Fibroblast of the aortic adventitia (primary cell): Measurements from ENCODE around the gene AARSD1. TPM values are rescaled to one million over a fixed set of nuclear protein-coding genes. Genes with fewer than 3 reads are reported as not detected.
"Not testable (repeated sequence)": the region's sequence is repeated elsewhere in the genome, so short reads cannot be mapped to it uniquely, and the experiment has no call there.

Source experiments
- DNase-seq: peaks from one replicate; pipeline ENCODE4 v3.0.0-alpha.2; 2010; ENCODE audit warnings: low read depth
- H3K4me3 ChIP-seq: 2 replicates; pipeline ENCODE4 v1.5.1; 2011; ENCODE audit warnings: low read depth, mild to moderate bottlenecking, control low read depth, low read length, moderate library complexity
- CTCF ChIP-seq: IDR thresholded peaks from 2 replicates; pipeline ENCODE4 v1.5.1; 2011; ENCODE audit warnings: mild to moderate bottlenecking, low read length, control low read depth, inconsistent platforms; ENCODE audit not compliant: insufficient read depth
- total RNA-seq: library from RNA; depleted of rRNA; stranded (reverse); fragments of >200 nt; gene quantifications from 2 replicates; pipeline ENCODE4 v1.2.3, GENCODE V29; 2012; ENCODE audit warnings: low replicate concordance

The AARSD1 gene
- total RNA-seq, 1 donor = 18.9 TPM

GRCh38 chr17:42918902-42919521, 45.2 kb downstream of the AARSD1 start:
- DNase-seq = no peak
- H3K4me3 ChIP-seq = no peak overlapping the region
- TF ChIP-seq CTCF = no peak

- no peak overlapping the region for H3K4me3 ChIP-seq
- no peak for TF ChIP-seq CTCF
- DNase-seq = no peak
Measured at GRCh38 chr17:42917236-42917603, 47.0 kb downstream of the AARSD1 start.

GRCh38 chr17:42916388-42917235, 47.6 kb downstream of the AARSD1 start:
- not testable (repeated sequence) for H3K4me3 ChIP-seq, DNase-seq

- not testable (repeated sequence) for DNase-seq, H3K4me3 ChIP-seq
Measured at GRCh38 chr17:42915288-42915687, 49.0 kb downstream of the AARSD1 start.

GRCh38 chr17:42913981-42914617, 50.2 kb downstream of the AARSD1 start:
- DNase-seq = no peak
- no peak for TF ChIP-seq CTCF
- no peak overlapping the region for H3K4me3 ChIP-seq

GRCh38 chr17:42913522-42913921, 50.7 kb downstream of the AARSD1 start:
- H3K4me3 ChIP-seq = no peak overlapping the region
- no peak for DNase-seq
- no peak for TF ChIP-seq CTCF

GRCh38 chr17:42908872-42909700, 55.2 kb downstream of the AARSD1 start:
- no peak for DNase-seq
- TF ChIP-seq CTCF = no peak
- no peak overlapping the region for H3K4me3 ChIP-seq
